ENCODE data around the gene KCTD5.

DNA sequence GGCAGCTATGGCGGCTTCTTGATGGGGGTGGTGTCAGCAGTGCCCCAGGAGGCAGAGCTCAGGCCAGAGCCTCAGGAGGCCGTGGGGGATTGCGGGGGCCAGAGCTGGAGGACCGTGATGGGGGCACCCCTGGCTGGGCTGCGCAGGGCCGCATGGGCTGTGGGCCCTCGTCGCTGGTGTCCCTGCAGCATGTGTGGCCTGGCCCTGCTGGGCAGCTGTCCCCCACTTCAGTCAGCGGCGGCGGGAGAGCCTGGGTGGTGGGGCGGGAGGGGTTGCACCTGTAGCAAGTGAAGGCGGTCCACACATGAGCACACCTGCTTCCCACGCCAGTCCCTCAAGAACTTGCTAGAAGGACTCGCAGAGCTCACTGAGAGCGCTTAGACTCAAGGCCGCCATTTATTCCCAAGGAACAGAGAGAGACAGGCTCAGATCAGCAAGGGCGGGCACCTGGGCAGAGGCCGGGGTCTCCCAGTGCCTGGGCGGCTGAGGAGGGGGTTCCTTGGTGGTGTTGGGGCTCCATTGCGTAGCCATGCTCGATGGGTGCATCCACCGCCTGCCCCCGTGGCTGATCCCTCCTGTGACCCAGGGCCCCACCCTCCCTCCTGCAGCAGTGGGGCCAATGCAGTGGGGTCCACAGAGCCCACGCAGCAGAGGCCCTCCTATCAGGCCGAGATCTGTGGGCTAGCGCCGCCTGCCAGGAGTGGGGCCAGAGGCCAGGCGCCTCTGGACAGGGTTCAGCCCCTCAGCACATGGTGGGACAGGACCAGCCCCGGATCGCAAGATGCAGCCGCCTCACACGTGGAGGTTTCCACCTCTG is 22.1 kb downstream of the KCTD5 start:
- TF ChIP-seq, protein P1, sequence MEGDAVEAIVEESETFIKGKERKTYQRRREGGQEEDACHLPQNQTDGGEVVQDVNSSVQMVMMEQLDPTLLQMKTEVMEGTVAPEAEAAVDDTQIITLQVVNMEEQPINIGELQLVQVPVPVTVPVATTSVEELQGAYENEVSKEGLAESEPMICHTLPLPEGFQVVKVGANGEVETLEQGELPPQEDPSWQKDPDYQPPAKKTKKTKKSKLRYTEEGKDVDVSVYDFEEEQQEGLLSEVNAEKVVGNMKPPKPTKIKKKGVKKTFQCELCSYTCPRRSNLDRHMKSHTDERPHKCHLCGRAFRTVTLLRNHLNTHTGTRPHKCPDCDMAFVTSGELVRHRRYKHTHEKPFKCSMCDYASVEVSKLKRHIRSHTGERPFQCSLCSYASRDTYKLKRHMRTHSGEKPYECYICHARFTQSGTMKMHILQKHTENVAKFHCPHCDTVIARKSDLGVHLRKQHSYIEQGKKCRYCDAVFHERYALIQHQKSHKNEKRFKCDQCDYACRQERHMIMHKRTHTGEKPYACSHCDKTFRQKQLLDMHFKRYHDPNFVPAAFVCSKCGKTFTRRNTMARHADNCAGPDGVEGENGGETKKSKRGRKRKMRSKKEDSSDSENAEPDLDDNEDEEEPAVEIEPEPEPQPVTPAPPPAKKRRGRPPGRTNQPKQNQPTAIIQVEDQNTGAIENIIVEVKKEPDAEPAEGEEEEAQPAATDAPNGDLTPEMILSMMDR (IDR thresholded peaks at IDR 0.05): no peak
- TF ChIP-seq POLR2A (IDR thresholded peaks at IDR 0.05): no peak
- no peak for TF ChIP-seq POLR2AphosphoS5 (IDR thresholded peaks at IDR 0.05)
- TF ChIP-seq EP300 (IDR thresholded peaks at IDR 0.05): no peak

All from gastroesophageal sphincter (tissue), 3 donors.